Measurements from ENCODE around the gene TRAPPC10. TPM values are rescaled to one million over a fixed set of nuclear protein-coding genes. Genes with fewer than 3 reads are reported as not detected.

The TRAPPC10 gene
- total RNA-seq, 4 donors from 2014 or later = 17.9 to 32.9 (median 23.1) TPM

DNA sequence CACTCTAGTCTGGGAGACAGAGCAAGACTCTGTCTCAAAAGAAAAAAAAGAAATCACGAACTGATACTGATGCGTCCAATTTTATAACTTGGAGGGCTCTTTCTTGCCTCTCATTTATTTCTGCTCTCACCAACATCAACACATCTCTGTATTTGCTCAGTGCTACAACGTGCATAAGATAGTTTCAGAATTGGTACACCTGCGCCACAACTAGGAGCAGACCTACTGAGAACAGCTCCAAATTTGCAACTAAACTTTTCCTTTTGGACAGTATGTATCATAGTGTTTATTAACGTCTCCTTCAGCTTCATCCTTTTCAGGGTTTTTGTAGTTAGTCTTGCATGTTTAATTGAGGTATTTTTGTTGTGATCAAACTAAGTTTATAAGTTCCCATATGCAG, 27.7 kb downstream of the TRAPPC10 start:
- no peaks in the 10 kb centered on the region for H3K4me1 ChIP-seq
- ATAC-seq (no peak), DNase-seq (no peak)
- H3K27me3 ChIP-seq = no peaks in the 10 kb centered on the region
- H3K4me3 ChIP-seq = no peak overlapping the region
- no peak overlapping the region for H3K27ac ChIP-seq
- no peaks in the 10 kb centered on the region for H3K9me3 ChIP-seq
- TF ChIP-seq, protein P1, sequence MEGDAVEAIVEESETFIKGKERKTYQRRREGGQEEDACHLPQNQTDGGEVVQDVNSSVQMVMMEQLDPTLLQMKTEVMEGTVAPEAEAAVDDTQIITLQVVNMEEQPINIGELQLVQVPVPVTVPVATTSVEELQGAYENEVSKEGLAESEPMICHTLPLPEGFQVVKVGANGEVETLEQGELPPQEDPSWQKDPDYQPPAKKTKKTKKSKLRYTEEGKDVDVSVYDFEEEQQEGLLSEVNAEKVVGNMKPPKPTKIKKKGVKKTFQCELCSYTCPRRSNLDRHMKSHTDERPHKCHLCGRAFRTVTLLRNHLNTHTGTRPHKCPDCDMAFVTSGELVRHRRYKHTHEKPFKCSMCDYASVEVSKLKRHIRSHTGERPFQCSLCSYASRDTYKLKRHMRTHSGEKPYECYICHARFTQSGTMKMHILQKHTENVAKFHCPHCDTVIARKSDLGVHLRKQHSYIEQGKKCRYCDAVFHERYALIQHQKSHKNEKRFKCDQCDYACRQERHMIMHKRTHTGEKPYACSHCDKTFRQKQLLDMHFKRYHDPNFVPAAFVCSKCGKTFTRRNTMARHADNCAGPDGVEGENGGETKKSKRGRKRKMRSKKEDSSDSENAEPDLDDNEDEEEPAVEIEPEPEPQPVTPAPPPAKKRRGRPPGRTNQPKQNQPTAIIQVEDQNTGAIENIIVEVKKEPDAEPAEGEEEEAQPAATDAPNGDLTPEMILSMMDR (IDR thresholded peaks at IDR 0.05 in 4 of 5, conservative IDR thresholded peaks at IDR 0.05 in 1 of 5) = no peak
- no peak for TF ChIP-seq POLR2A (IDR thresholded peaks at IDR 0.05)
- in situ Hi-C loops (cut with MboI; ENCODE audit: low sequenced_read_pairs in 4 of 4) (no loop called here), intact Hi-C loops (cut with DNase I; ENCODE audit: low total_unique reads) (no loop called here)
- peaks cover 0 to 24% of the 10 kb centered on the region in 2 donors for H3K36me3 ChIP-seq

DNA sequence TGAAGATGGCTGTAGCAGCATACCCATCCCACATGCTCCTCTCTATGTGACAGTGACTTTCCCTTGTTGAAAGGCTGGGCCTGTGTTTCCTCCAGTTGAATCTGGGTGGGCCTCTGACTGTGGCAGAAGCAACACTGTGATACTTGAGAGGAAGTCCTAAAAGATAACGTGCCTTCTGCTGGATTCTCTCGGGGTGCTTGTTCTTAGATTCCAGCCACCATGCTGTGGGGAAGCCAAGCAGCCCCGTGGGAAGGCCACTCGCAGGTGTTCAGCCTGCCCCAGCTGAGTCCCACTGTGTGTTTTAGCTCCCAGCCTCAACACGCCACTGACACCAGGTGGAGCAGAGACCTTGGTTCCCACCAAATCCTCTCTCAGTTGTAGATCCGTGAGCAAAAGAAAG, 31.5 kb downstream of the TRAPPC10 start:
- TF ChIP-seq, protein P1 (IDR thresholded peaks at IDR 0.05 in 4 of 5, conservative IDR thresholded peaks at IDR 0.05 in 1 of 5) = no peak
- no peak for TF ChIP-seq POLR2A (IDR thresholded peaks at IDR 0.05)
- in situ Hi-C loops (cut with MboI; ENCODE audit: low sequenced_read_pairs in 4 of 4) = no loop called here
- no peaks in the 10 kb centered on the region for H3K4me1 ChIP-seq
- no peaks in the 10 kb centered on the region for H3K27me3 ChIP-seq
- DNase-seq (no peak), ATAC-seq (no peak)
- no peaks in the 10 kb centered on the region for H3K9me3 ChIP-seq
- peaks cover 0 to 10% of the 10 kb centered on the region in 2 donors for H3K36me3 ChIP-seq
- no peak overlapping the region for H3K27ac ChIP-seq
- intact Hi-C loops (cut with DNase I; ENCODE audit: low total_unique reads) = no loop called here
- no peak overlapping the region for H3K4me3 ChIP-seq

DNA sequence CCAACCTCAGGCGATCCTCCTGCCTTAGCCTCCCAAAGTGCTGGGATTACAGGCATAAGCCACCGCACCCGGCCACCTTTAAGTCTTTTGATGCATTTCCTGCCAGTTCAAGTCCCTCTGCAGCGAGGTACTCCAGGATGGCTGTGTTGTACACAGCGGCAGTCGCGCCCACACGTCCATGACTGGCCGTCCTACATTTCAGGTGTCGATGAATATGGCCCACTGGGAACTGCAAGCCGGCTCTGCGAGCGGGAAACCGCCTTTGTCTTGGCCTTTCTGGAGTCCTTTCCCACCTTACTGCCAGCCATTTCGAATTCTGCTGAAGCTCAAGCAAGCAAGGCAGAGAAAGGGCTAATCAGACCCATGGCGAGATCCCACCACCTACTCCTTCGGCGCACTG, 34.6 kb downstream of the TRAPPC10 start:
- H3K27ac ChIP-seq = no peak overlapping the region
- no peak for TF ChIP-seq POLR2A (IDR thresholded peaks at IDR 0.05)
- TF ChIP-seq, protein P1 (IDR thresholded peaks at IDR 0.05 in 4 of 5, conservative IDR thresholded peaks at IDR 0.05 in 1 of 5) = no peak
- H3K4me3 ChIP-seq = no peak overlapping the region
- H3K36me3 ChIP-seq = no peaks in the 10 kb centered on the region
- intact Hi-C loops (cut with DNase I; ENCODE audit: low total_unique reads) (no loop called here), in situ Hi-C loops (cut with MboI; ENCODE audit: low sequenced_read_pairs in 4 of 4) (no loop called here)
- H3K9me3 ChIP-seq = no peaks in the 10 kb centered on the region
- ATAC-seq (no peak), DNase-seq (no peak)
- peaks cover 20 to 22% of the 10 kb centered on the region in 2 donors for H3K4me1 ChIP-seq
- no peaks in the 10 kb centered on the region for H3K27me3 ChIP-seq

DNA sequence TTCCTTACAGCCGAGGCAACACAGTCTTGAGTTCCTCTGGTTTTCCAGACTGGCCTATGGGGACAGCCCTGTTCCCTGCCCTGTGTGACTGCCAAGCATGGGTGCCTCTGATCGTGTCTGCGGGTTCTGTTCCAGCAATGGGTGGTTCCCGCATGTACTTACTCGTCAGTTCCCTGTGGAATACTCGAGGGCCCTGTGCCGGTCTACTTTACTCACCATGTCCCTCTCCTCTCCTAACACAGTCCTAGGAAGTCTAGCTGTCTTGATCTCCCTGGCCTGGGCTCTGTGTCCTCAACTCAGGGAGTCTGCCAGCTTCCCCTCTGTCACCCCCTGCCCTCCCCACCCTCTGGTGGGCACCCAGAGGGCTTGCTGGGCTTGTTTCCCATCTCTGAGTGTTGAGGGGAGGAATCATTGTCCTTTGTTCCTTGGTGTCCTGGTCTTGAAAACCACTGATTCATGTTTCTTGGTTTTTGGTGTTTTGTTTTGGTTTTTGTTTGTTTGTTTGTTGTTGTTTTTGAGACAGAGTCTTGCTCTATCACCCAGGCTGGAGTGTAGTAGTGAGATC, 36.0 kb downstream of the TRAPPC10 start:
- Histone ChIP-seq H3K4me1 (peaks cover 28 to 34% of the 10 kb centered on the region in 2 donors), H3K4me3 (no peak overlapping the region), H3K36me3 (no peaks in the 10 kb centered on the region), H3K27me3 (no peaks in the 10 kb centered on the region), H3K27ac (no peak overlapping the region), H3K9me3 (no peaks in the 10 kb centered on the region)
- in situ Hi-C loops (cut with MboI; ENCODE audit: low sequenced_read_pairs in 4 of 4) (no loop called here), intact Hi-C loops (cut with DNase I; ENCODE audit: low total_unique reads) (no loop called here)
- no peak for ATAC-seq
- no peak for DNase-seq
- no peak for TF ChIP-seq POLR2A (IDR thresholded peaks at IDR 0.05)
- TF ChIP-seq, protein P1 (IDR thresholded peaks at IDR 0.05 in 4 of 5, conservative IDR thresholded peaks at IDR 0.05 in 1 of 5) = no peak

GRCh38 chr21:44049182-44049581, 37.1 kb downstream of the TRAPPC10 start:
- intact Hi-C loops (cut with DNase I; ENCODE audit: low total_unique reads) = no loop called here
- H3K9me3 ChIP-seq = no peaks in the 10 kb centered on the region
- no peak overlapping the region for H3K27ac ChIP-seq
- in situ Hi-C loops (cut with MboI; ENCODE audit: low sequenced_read_pairs in 4 of 4) = no loop called here
- DNase-seq = no peak
- H3K36me3 ChIP-seq = no peaks in the 10 kb centered on the region
- peaks cover 29 to 36% of the 10 kb centered on the region in 2 donors for H3K4me1 ChIP-seq
- no peak for TF ChIP-seq POLR2A (IDR thresholded peaks at IDR 0.05)
- TF ChIP-seq, protein P1 (IDR thresholded peaks at IDR 0.05 in 4 of 5, conservative IDR thresholded peaks at IDR 0.05 in 1 of 5) = no peak
- H3K4me3 ChIP-seq = no peak overlapping the region
- ATAC-seq = no peak
- no peaks in the 10 kb centered on the region for H3K27me3 ChIP-seq
